Measurements from ENCODE around the gene P2RX6.

P2RX6 gene

GRCh38 chr22:21014726-21015465 lies at the start of gene P2RX6:
Gene P2RX6, plus strand, starts transcription at chr22:21015165. Its CDS starts 10 bp downstream, at chr22:21015175.
- DNase-seq, result no peak

- no peak for DNase-seq
Measured at GRCh38 chr22:20965888-20966855, 48.8 kb upstream of the P2RX6 start.

- no peak for DNase-seq
Measured at GRCh38 chr22:20966883-20967696, 47.9 kb upstream of the P2RX6 start, which contains the start of gene AIFM3. Gene AIFM3, plus strand, starts transcription at chr22:20967255. Its CDS starts 690 bp downstream, at chr22:20967945.

GRCh38 chr22:20967697-20968211 lies 47.2 kb upstream of the P2RX6 start:
- DNase-seq, result no peak

GRCh38 chr22:20968281-20968977 lies 46.5 kb upstream of the P2RX6 start:
- no peak for DNase-seq

GRCh38 chr22:20970939-20971657 lies 43.9 kb upstream of the P2RX6 start:
- no peak for DNase-seq

- DNase-seq, result peak in 1 of 2 donors; percentile 26
Measured at GRCh38 chr22:20972014-20972694, 42.8 kb upstream of the P2RX6 start.

GRCh38 chr22:20972933-20973577 lies 41.9 kb upstream of the P2RX6 start:
- DNase-seq, result no peak

GRCh38 chr22:20973634-20974286 lies 41.2 kb upstream of the P2RX6 start:
- no peak for DNase-seq

- DNase-seq, result no peak
Measured at GRCh38 chr22:20974336-20974955, 40.5 kb upstream of the P2RX6 start.

GRCh38 chr22:20975541-20976290 lies 39.2 kb upstream of the P2RX6 start:
- DNase-seq, result no peak

GRCh38 chr22:20976291-20976877 lies 38.6 kb upstream of the P2RX6 start:
- DNase-seq, result no peak

- DNase-seq, result no peak
Measured at GRCh38 chr22:20977019-20977418, 37.9 kb upstream of the P2RX6 start.

GRCh38 chr22:20977516-20978170 lies 37.3 kb upstream of the P2RX6 start:
- no peak for DNase-seq

- no peak for DNase-seq
Measured at GRCh38 chr22:20978419-20978818, 36.5 kb upstream of the P2RX6 start.

GRCh38 chr22:20979243-20979809 lies 35.6 kb upstream of the P2RX6 start:
- DNase-seq, result no peak

- DNase-seq, result no peak
Measured at GRCh38 chr22:20979940-20980453, 35.0 kb upstream of the P2RX6 start.

Measured in bone marrow (tissue), 2 donors.